T-helper 17 cell (primary cell): Measurements from ENCODE around the gene CCDC8. TPM values are rescaled to one million over a fixed set of nuclear protein-coding genes. Genes with fewer than 3 reads are reported as not detected.

ENCODE experiments used
- ATAC-seq: fragments of 150-1000 bp; cut with Tn5 transposase; 2 replicates; pipeline ENCODE4 v1.10.0; 2021; ENCODE audit warnings: mild to moderate bottlenecking, moderate library complexity
- DNase-seq, 3 donors: peaks; one replicate each; pipeline versions ENCODE4 v3.0.0 to v3.0.0-alpha.2; 2020 to 2021
- H3K9me3 ChIP-seq: one replicate; pipeline ENCODE4 v1.7.0; 2013; ENCODE audit warnings: low read length, mild to moderate bottlenecking; ENCODE audit not compliant: control insufficient read depth, poor library complexity, severe bottlenecking
- H3K27ac Mint-ChIP-seq: one replicate; pipeline ENCODE4 v1.8.0; 2022; ENCODE audit warnings: mild to moderate bottlenecking, moderate library complexity, mixed read lengths
- H3K27me3 Mint-ChIP-seq: one replicate; pipeline ENCODE4 v1.8.0; 2022; ENCODE audit warnings: mixed read lengths
- H3K36me3 Mint-ChIP-seq: one replicate; pipeline ENCODE4 v1.8.0; 2022; ENCODE audit warnings: low read depth, mixed read lengths
- H3K4me1 Mint-ChIP-seq: one replicate; pipeline ENCODE4 v1.8.0; 2022; ENCODE audit warnings: mild to moderate bottlenecking, mixed read lengths
- H3K4me3 Mint-ChIP-seq: one replicate; pipeline ENCODE4 v1.8.0; 2022; ENCODE audit warnings: mild to moderate bottlenecking, moderate library complexity, mixed read lengths
- total RNA-seq, 4 donors: library from RNA in 2 of 4; stranded (reverse) in 2 of 4; gene quantifications; one replicate each; pipeline ENCODE4 v1.2.3 and lab custom pipeline; 2022 to 2026

Gene CCDC8
- total RNA-seq, 2 donors from 2014 or later, result not detected

DNA sequence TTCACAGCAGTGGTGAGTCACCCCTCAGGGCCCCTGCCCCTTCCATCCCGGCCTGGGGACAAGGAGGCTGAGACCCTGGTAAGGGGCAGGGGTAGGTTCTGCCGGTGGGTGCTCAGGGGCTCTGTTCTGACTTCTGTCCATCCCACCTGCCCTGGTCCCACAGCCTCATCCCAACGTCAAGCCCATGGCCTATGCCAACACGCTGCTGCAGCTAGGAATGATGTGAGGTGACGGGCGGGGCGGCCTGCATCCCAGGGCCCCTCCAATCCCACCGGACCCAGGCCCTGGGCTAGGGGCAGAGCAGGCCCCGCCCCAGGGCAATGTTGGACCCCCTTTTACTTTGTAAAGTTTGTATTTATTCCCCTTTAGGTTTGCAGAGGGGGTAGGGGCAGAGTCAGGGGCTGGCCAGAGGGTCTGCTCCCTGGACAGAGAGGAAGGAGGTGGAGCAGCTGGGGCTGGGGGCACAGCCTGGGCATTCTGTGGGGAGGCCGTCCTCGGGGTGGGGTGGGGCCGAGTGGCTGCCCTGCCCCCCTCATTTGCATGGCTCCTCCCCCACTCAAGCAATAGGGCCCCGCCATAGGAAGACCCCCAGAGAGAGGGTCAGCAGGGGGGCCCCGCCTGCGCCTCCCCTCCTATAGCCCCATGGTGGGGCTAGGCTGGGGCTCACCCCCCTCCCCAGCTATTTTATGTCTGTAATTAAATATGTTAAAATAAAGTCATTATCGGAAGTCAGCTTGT is 23.1 kb downstream of the CCDC8 start:
- Mint-ChIP-seq H3K36me3 (peaks cover 13% of the 10 kb centered on the region), H3K27me3 (no peaks in the 10 kb centered on the region), H3K4me1 (peaks cover 4% of the 10 kb centered on the region), H3K4me3 (no peak overlapping the region), H3K27ac (no peak overlapping the region)
- ATAC-seq, result no peak
- H3K9me3 ChIP-seq, result no peaks in the 10 kb centered on the region
- no peak for DNase-seq

DNA sequence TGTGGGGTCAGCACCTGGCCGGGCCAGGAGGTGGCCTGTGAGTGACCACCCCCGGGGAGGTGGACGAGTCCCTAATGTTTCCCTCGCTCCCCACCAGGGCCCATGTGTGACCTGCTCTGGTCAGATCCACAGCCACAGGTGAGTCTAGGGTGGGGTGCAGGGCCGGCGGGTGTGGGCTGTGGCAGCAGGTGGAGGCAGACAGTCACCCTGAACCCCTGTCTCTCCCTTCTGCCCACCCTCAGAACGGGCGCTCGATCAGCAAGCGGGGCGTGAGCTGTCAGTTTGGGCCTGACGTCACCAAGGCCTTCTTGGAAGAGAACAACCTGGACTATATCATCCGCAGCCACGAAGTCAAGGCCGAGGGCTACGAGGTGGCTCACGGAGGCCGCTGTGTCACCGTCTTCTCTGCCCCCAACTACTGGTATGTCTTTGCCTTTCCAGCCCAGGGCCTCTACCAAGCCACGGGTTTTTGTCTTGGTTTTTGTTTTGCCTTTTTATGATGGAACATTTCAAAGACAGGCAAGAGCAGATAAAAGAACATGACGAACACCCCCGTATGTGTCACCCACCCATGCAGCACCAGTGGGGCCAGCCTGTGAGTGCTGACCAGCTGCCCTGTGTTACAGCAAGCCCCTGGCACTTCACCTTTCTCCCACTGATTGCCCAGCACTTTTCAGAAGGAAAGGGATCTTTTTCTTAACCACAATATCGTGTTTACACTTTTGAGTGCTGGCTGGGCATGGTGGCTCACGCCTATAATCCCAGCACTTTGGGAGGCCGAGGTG is 24.9 kb downstream of the CCDC8 start:
- no peaks in the 10 kb centered on the region for H3K9me3 ChIP-seq
- H3K36me3 Mint-ChIP-seq, result peaks cover 13% of the 10 kb centered on the region
- no peak overlapping the region for H3K27ac Mint-ChIP-seq
- no peak overlapping the region for H3K4me3 Mint-ChIP-seq
- ATAC-seq (no peak), DNase-seq (no peak)
- no peaks in the 10 kb centered on the region for H3K27me3 Mint-ChIP-seq
- H3K4me1 Mint-ChIP-seq, result peaks cover 4% of the 10 kb centered on the region

DNA sequence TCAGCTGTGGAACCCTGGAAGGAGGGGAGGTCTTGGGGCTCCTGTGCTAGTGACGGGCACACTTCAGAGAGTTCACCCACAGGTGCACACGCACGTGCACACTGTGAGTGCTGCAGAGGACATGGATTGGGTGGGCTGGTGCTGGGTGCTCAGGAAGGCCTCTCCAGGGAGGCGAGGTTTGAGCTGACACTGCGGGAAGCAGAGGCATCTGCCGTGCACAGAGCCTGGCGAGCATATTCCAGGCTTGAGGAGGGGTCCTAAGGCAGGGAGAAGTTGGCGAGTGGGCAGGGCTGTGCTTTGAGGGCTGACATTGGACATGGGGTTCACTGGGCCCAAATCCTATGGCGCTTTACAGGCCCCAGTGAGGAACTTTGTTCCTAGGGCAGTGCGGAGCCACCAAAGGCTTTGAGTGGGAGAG is 25.6 kb downstream of the CCDC8 start:
- peak overlapping the region; percentile 21 for H3K4me3 Mint-ChIP-seq
- DNase-seq (no peak), ATAC-seq (no peak)
- no peak overlapping the region for H3K27ac Mint-ChIP-seq
- H3K36me3 Mint-ChIP-seq, result peaks cover 16% of the 10 kb centered on the region
- H3K4me1 Mint-ChIP-seq, result peaks cover 3% of the 10 kb centered on the region
- no peaks in the 10 kb centered on the region for H3K27me3 Mint-ChIP-seq
- H3K9me3 ChIP-seq, result no peaks in the 10 kb centered on the region

DNA sequence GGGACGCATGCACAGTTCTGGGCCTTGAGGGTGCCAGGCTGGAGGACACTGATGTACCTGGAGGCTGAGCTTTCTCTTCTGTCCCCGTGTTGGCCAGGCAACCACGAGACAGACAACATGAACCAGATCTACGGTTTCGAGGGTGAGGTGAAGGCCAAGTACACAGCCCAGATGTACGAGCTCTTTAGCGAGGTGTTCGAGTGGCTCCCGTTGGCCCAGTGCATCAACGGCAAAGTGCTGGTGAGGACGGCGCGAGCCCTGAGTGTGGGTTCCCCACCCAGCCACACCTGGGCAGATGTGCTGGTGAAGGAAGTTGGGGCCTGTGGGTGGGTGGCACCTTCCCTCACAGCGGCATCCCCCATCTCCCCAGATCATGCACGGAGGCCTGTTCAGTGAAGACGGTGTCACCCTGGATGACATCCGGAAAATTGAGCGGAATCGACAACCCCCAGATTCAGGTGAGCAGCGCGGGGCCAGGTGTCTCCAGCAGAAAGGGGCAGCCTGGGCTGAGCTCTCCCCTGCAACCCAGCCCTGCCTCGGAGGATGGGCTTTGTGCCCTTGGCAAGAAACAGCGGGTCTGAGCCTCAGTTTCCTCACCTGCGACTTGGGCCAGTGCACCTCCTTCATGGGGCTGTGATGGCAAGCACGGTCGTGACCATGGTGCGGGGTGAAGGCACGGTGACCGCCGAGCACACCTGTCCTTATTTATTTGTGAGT is 26.2 kb downstream of the CCDC8 start:
- ATAC-seq, result no peak
- Mint-ChIP-seq H3K4me1 (no peaks in the 10 kb centered on the region), H3K27me3 (no peaks in the 10 kb centered on the region), H3K36me3 (peaks cover 19% of the 10 kb centered on the region), H3K4me3 (peak overlapping the region; percentile 21), H3K27ac (no peak overlapping the region)
- H3K9me3 ChIP-seq, result no peaks in the 10 kb centered on the region
- DNase-seq, result no peak

DNA sequence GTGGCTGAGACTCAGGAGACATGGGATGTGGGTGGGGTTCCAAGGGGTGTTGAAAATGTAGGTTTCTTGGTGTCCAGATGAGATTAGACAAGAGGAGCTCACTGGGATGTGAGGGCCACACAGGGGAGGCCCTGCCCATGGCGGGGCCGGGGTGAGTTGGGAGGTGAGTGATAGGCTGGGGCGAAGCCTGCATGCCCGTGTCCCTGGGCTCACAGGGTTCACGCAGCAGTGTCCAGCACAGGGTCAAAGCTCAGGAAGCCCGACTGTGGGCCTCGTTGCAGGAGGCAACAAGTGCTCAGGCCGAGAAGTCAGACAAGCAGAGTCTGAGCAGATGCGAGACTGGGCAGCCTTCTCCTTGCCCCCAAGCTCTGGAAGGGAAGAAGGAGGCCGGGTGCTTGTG is 27.2 kb downstream of the CCDC8 start:
- Mint-ChIP-seq H3K4me3 (no peak overlapping the region), H3K27me3 (no peaks in the 10 kb centered on the region), H3K27ac (no peak overlapping the region), H3K4me1 (no peaks in the 10 kb centered on the region), H3K36me3 (peaks cover 20% of the 10 kb centered on the region)
- DNase-seq (no peak), ATAC-seq (no peak)
- H3K9me3 ChIP-seq, result no peaks in the 10 kb centered on the region

DNA sequence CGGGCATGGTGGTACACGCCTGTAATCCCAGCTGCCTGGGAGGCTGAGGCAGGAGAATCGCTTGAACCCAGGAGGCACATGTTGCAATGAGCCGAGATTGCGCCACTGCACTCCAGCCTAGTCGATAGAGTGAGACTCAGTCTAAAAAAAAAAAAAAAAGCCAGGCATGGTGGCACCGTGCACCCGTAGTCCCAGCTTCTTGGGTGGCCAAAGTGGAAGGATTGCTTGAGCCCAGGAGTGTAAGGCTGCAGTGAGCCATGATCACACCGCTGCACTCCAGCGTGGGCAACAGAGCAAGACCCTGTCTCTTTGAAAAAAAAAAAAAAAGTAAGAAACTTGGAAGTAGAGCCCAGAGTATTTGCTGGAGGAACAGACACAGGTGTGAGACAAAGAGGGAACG is 27.7 kb downstream of the CCDC8 start:
- ATAC-seq, result no peak
- Mint-ChIP-seq H3K27ac (no peak overlapping the region), H3K27me3 (no peaks in the 10 kb centered on the region), H3K4me3 (no peak overlapping the region), H3K4me1 (peaks cover 2% of the 10 kb centered on the region), H3K36me3 (peaks cover 25% of the 10 kb centered on the region)
- no peak for DNase-seq
- no peaks in the 10 kb centered on the region for H3K9me3 ChIP-seq

DNA sequence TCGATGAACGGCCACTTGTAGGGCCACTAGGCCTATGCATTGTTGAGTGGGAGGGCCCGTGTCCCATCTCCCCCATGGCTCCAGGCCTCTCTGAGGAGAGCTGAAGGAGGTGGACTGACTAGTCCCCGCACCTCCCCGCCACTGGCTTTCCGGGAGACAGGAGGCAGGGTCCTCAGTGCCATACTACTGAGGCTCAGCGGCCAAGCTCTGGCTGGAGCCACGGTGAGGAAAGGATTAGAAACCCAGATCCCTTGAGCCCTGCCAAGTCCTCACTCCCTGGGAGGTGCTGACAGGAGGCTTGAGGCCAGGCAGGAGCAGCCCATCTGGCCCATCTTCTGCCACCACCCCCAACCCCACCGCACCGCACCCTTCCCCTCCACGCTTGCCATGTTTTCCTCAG is 29.0 kb downstream of the CCDC8 start:
- H3K4me3 Mint-ChIP-seq, result no peak overlapping the region
- peaks cover 6% of the 10 kb centered on the region for H3K4me1 Mint-ChIP-seq
- peaks cover 25% of the 10 kb centered on the region for H3K36me3 Mint-ChIP-seq
- no peak overlapping the region for H3K27ac Mint-ChIP-seq
- H3K27me3 Mint-ChIP-seq, result no peaks in the 10 kb centered on the region
- H3K9me3 ChIP-seq, result no peaks in the 10 kb centered on the region
- DNase-seq (no peak), ATAC-seq (no peak)

DNA sequence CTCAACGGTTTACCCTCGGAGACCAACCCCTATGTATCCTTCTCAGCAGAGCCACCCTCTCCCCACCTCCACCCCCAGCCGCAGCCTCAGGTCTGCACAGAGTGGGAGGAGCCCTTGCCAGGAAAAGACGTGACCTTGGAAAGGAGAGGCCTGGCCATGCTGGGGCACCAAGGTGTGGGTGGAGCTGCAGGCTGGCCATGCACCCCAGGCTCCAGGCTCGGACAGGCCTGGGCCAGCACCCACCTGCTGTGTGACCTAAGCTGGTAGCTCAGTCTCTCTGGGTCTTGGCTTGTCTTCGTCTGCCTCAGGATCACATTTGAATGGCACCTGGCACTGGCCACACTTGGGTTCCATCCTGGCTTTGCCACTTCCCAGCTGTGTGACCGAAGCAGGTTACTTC is 29.5 kb downstream of the CCDC8 start:
- Mint-ChIP-seq H3K4me3 (no peak overlapping the region), H3K4me1 (peaks cover 6% of the 10 kb centered on the region), H3K36me3 (peaks cover 23% of the 10 kb centered on the region), H3K27me3 (no peaks in the 10 kb centered on the region), H3K27ac (no peak overlapping the region)
- DNase-seq (no peak), ATAC-seq (no peak)
- H3K9me3 ChIP-seq, result no peaks in the 10 kb centered on the region

DNA sequence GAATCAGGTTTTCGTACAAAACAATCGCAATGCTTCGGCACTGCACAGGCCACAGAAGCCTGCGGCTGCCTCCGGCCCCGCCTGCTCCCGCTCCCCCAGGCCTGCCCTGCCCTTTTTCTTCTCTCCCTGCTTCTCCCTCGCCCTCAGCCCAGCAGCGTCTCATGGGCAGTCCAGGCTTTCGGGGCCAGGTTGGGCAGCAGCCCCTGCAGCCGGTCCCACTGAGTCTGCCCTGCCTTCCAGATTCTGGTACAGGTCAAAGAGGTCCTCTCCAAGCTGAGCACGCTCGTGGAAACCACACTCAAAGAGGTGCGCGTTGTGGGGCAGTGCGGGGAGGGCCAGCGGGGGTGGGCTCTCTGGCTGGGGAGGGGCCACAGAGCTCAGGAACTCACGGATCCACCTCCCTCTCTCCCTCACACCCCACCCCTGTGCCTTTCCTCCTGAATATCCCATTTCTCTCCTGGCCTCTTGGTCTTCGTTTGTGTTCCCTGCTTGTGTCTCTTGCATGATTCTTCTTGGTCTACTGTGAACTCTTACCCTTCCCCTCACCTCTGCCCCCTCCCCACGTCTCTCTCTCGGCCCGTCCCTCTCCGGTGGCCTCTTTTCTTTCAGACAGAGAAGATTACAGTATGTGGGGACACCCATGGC is 30.1 kb downstream of the CCDC8 start:
- H3K4me3 Mint-ChIP-seq, result no peak overlapping the region
- no peak for ATAC-seq
- no peak overlapping the region for H3K27ac Mint-ChIP-seq
- peaks cover 23% of the 10 kb centered on the region for H3K36me3 Mint-ChIP-seq
- H3K27me3 Mint-ChIP-seq, result no peaks in the 10 kb centered on the region
- DNase-seq, result no peak
- H3K4me1 Mint-ChIP-seq, result peaks cover 6% of the 10 kb centered on the region
- H3K9me3 ChIP-seq, result no peaks in the 10 kb centered on the region

DNA sequence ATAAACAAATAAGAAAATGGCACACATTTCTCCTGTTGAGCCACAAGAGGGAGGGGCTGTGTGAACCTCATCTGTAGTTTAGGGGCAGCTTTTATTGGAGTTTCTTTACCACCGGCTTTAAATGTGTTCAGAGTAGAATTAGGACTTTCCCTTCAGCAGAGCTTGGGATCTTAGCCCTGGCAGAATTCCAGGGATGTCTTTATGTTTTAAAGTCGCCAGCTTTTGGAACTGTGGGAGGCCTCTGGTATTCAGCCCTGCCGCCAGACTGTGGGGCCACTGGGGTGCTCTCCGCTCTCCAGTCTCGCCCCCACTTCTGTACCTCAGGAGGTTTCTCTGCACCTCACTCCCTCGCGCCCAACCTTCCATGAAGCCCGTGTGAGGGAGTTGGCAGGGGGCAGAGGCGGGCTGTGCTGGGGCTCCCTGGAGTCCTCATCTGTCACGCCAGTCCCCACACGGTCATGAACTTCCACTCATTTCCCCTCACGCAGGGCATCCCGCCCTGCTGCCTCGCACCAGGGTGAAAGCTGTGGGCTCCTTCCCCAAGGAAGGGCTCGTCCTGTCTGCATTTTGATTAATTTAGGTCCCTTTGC is 31.5 kb downstream of the CCDC8 start:
- Mint-ChIP-seq H3K27me3 (no peaks in the 10 kb centered on the region), H3K27ac (no peak overlapping the region), H3K36me3 (peaks cover 20% of the 10 kb centered on the region), H3K4me1 (peaks cover 10% of the 10 kb centered on the region), H3K4me3 (no peak overlapping the region)
- ATAC-seq (no peak), DNase-seq (no peak)
- H3K9me3 ChIP-seq, result no peaks in the 10 kb centered on the region

DNA sequence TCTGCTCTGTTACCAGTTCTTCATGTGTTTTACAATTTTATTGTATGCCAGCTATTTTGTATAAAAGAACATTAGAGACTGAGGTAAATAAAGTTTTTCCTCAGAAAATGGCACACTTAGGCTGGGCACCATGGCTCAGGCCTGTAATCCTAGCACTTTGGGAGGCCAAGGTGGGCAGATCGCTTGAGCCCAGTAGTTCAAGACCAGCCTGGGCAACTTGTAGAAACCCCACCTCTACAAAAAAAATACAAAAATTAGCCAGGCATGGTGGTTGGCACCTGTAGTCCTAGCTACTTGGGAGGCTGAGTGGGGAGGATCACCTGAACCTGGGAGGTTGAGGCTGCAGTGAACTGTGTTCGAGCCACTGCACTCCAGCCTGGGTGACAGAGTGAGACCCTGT is 32.0 kb downstream of the CCDC8 start:
- ATAC-seq, result no peak
- Mint-ChIP-seq H3K27ac (no peak overlapping the region), H3K36me3 (peaks cover 20% of the 10 kb centered on the region), H3K27me3 (no peaks in the 10 kb centered on the region), H3K4me1 (peaks cover 10% of the 10 kb centered on the region), H3K4me3 (no peak overlapping the region)
- no peak for DNase-seq
- no peaks in the 10 kb centered on the region for H3K9me3 ChIP-seq

DNA sequence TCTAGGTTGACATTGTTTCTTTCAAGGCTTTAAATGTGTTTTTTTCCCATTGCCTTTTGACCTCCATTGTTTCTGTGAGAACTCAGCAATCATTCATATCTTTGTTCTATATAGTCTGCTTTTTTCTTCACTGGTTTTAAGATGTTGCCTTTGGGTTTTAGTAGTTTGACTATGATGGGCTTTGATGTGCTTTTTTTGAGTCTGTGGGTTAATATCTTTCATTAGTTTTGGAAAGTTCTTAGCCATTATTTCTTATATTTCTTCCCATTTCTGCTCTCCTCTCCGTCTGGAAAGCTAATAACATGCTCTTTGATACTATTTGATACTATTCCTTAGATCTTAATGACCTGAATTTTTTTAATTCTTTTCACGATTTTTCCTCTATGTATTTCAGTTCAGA is 32.7 kb downstream of the CCDC8 start:
- ATAC-seq (no peak), DNase-seq (no peak)
- no peaks in the 10 kb centered on the region for H3K9me3 ChIP-seq
- Mint-ChIP-seq H3K27me3 (no peaks in the 10 kb centered on the region), H3K36me3 (peaks cover 20% of the 10 kb centered on the region), H3K27ac (no peak overlapping the region), H3K4me3 (no peak overlapping the region), H3K4me1 (peaks cover 12% of the 10 kb centered on the region)

DNA sequence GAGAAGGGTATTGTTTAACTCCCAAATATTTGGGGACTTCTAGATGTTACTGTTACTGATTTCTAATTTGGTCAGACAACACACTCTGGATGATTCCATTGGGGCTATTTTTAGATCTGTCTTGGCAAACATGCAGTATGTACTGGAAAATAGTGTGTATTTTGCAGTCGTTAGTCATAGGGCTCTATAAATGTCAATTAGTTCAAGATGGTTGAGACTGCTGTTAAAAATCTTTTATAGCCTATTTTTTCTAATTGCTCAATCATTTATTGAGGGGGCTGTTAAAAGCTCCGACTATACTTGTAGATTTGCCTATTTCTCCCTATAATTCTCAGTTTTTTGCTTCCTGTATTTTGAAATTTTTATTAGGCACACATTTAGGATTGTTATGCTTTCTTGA is 35.1 kb downstream of the CCDC8 start:
- Mint-ChIP-seq H3K27ac (no peak overlapping the region), H3K36me3 (peaks cover 18% of the 10 kb centered on the region), H3K4me3 (no peak overlapping the region), H3K27me3 (no peaks in the 10 kb centered on the region), H3K4me1 (peaks cover 15% of the 10 kb centered on the region)
- no peaks in the 10 kb centered on the region for H3K9me3 ChIP-seq
- DNase-seq (no peak), ATAC-seq (no peak)
